NCI-H69 (cell line): ENCODE measurements around the gene UNC93B1.
"Not testable (repeated sequence)": the region's sequence is repeated elsewhere in the genome, so short reads cannot be mapped to it uniquely, and the experiment has no call there.

Source experiments
- DNase-seq: peaks from one replicate; lab custom pipeline; 2025; lab: John Stamatoyannopoulos, UW

UNC93B1 gene

GRCh38 chr11:68009391-68010089 lies 5.6 kb upstream of the UNC93B1 start:
- no peak for DNase-seq

GRCh38 chr11:68008381-68009337 lies 4.8 kb upstream of the UNC93B1 start:
- DNase-seq: peak; percentile 73

GRCh38 chr11:68007498-68008380 lies 3.8 kb upstream of the UNC93B1 start:
- DNase-seq: no peak

GRCh38 chr11:68006606-68007166 lies 2.8 kb upstream of the UNC93B1 start:
- no peak for DNase-seq

GRCh38 chr11:68004551-68005335 lies 846 bp upstream of the UNC93B1 start:
- no peak for DNase-seq

GRCh38 chr11:68002938-68003845 lies 705 bp downstream of the UNC93B1 start:
- DNase-seq: peak; percentile 71

GRCh38 chr11:68002575-68002937 lies 1.3 kb downstream of the UNC93B1 start:
- no peak for DNase-seq

- DNase-seq: no peak
These were observed 4.2 kb downstream of the UNC93B1 start for GRCh38 chr11:67999704-68000103.

- no peak for DNase-seq
These were observed 4.7 kb downstream of the UNC93B1 start for GRCh38 chr11:67999201-67999629.

- DNase-seq: no peak
These were observed 5.5 kb downstream of the UNC93B1 start for GRCh38 chr11:67998150-67999045.

- DNase-seq: no peak
These were observed 6.4 kb downstream of the UNC93B1 start for GRCh38 chr11:67997475-67997921.

- DNase-seq: peak; percentile 37
These were observed 7.0 kb downstream of the UNC93B1 start for GRCh38 chr11:67996622-67997474.

GRCh38 chr11:67996051-67996450 lies 7.8 kb downstream of the UNC93B1 start:
- no peak for DNase-seq

GRCh38 chr11:67995579-67995978 lies 8.3 kb downstream of the UNC93B1 start:
- DNase-seq: not testable (repeated sequence)

- not testable (repeated sequence) for DNase-seq
These were observed 8.8 kb downstream of the UNC93B1 start for GRCh38 chr11:67995129-67995528.

GRCh38 chr11:67994387-67994786 lies 9.5 kb downstream of the UNC93B1 start:
- not testable (repeated sequence) for DNase-seq

- peak; percentile 72 for DNase-seq
These were observed 10.1 kb downstream of the UNC93B1 start for GRCh38 chr11:67993821-67994220.
